Tibial artery (tissue), 4 donors: ENCODE data around the gene CENPB.

Experiments
- DNase-seq, 2 donors: peaks; one replicate each; pipeline ENCODE4 v3.0.0-alpha.2; 2019
- H3K27ac ChIP-seq, 2 donors: fragments of 200-600 bp; sonication (generic) in 1 of 2; 1 replicate in 1 of 2; 2 replicates in 1 of 2; pipeline ENCODE4 v1.5.1; 2018 to 2019; ENCODE audit warnings: mild to moderate bottlenecking in 1 of 2
- H3K27me3 ChIP-seq, 2 donors: fragments of 200-600 bp; sonication (generic) in 1 of 2; one replicate each; pipeline versions ENCODE4 v1.5.1 to v1.6.0; 2016 to 2019
- H3K36me3 ChIP-seq, 3 donors: fragments of 200-600 bp; sonication (generic) in 2 of 3; one replicate each; pipeline ENCODE4 v1.5.1; 2016 to 2019; ENCODE audit warnings: mild to moderate bottlenecking in 2 of 3
- H3K4me1 ChIP-seq, 4 donors: fragments of 200-600 bp; sonication (generic) in 2 of 4; 1 replicate in 3 of 4; 2 replicates in 1 of 4; pipeline ENCODE4 v1.5.1; 2016 to 2019
- H3K4me3 ChIP-seq, 2 donors: fragments of 200-600 bp; sonication (generic) in 1 of 2; 1 replicate in 1 of 2; 2 replicates in 1 of 2; pipeline ENCODE4 v1.5.1; 2018 to 2019; ENCODE audit warnings: mild to moderate bottlenecking in 2 of 2
- H3K9me3 ChIP-seq, 3 donors: fragments of 200-600 bp; sonication (generic) in 1 of 3; one replicate each; pipeline ENCODE4 v1.5.1; 2016 to 2019
- CTCF ChIP-seq, 2 experiments: fragments of 200-600 bp in 1 of 2; fragments of 450-650 bp in 1 of 2; IDR thresholded peaks; one replicate each; pipeline ENCODE4 v1.5.1; 2017 to 2019; ENCODE audit warnings: antibody characterized with exemption in 2 of 2, mild to moderate bottlenecking in 1 of 2, moderate library complexity in 1 of 2
- intact Hi-C: fragments of 100-400 bp; cut with DNase I; formaldehyde crosslinking; loops from one replicate; pipeline ENCODE4 v1.15.0; 2023; ENCODE audit warnings: low total_unique reads

CENPB gene

GRCh38 chr20:3775457-3776108 lies 11.0 kb downstream of the CENPB start:
- no peak for TF ChIP-seq CTCF (IDR thresholded peaks at IDR 0.05)
- no peak for DNase-seq
- no peaks in the 10 kb centered on the region for H3K9me3 ChIP-seq
- H3K36me3 ChIP-seq, result no peaks in the 10 kb centered on the region
- H3K27me3 ChIP-seq, result no peaks in the 10 kb centered on the region
- intact Hi-C loops, result loop anchor here (5.0 kb wide), 1 partner anchor 98 kb away; no protein-coding TSS in a partner anchor
- H3K27ac ChIP-seq, result no peak overlapping the region
- peaks cover 0 to 20% (median 16%) of the 10 kb centered on the region in 4 donors for H3K4me1 ChIP-seq
- no peak overlapping the region for H3K4me3 ChIP-seq

- no peaks in the 10 kb centered on the region for H3K27me3 ChIP-seq
- H3K9me3 ChIP-seq, result no peaks in the 10 kb centered on the region
- H3K36me3 ChIP-seq, result no peaks in the 10 kb centered on the region
- TF ChIP-seq CTCF (IDR thresholded peaks at IDR 0.05), result no peak
- no peak for DNase-seq
- H3K4me1 ChIP-seq, result peaks cover 0 to 21% (median 15%) of the 10 kb centered on the region in 4 donors
- H3K27ac ChIP-seq, result no peak overlapping the region
- H3K4me3 ChIP-seq, result no peak overlapping the region
- intact Hi-C loops, result no loop called here
Measured at GRCh38 chr20:3771552-3772058, 14.9 kb downstream of the CENPB start.

GRCh38 chr20:3768342-3769130 lies 18.0 kb downstream of the CENPB start:
- Histone ChIP-seq H3K4me1 (peaks cover 0 to 22% (median 19%) of the 10 kb centered on the region in 4 donors), H3K27ac (peak overlapping the region; percentile 93 to 96), H3K27me3 (no peaks in the 10 kb centered on the region), H3K36me3 (no peaks in the 10 kb centered on the region), H3K4me3 (peak overlapping the region; percentile 74 to 81), H3K9me3 (no peaks in the 10 kb centered on the region)
- peak; percentile 70 to 87 for DNase-seq
- intact Hi-C loops, result no loop called here
- TF ChIP-seq CTCF (IDR thresholded peaks at IDR 0.05), result peak; percentile 35 to 38

- Histone ChIP-seq H3K4me1 (peaks cover 0 to 22% (median 19%) of the 10 kb centered on the region in 4 donors), H3K36me3 (no peaks in the 10 kb centered on the region), H3K4me3 (peak within 1 kb of the TSS; percentile 74 to 81), H3K27me3 (no peaks in the 10 kb centered on the region), H3K27ac (peak within 1 kb of the TSS; percentile 93 to 96), H3K9me3 (no peaks in the 10 kb centered on the region)
- DNase-seq, result peak; percentile 98 to 100
- TF ChIP-seq CTCF (IDR thresholded peaks at IDR 0.05), result peak in 1 of 2 experiments; percentile 9
- intact Hi-C loops, result loop anchor here (2.0 kb wide), 1 partner anchor 13 kb away; the partner anchor contains the start of gene SPEF1
Measured at GRCh38 chr20:3767427-3768341, 18.9 kb downstream of the CENPB start, which contains the start of gene ADISSP. Gene ADISSP (minus strand): TSS chr20:3767753. CDS start chr20:3760100, 7,653 bp downstream.

- H3K27ac ChIP-seq, result peak overlapping the region; percentile 43 to 96
Measured at GRCh38 chr20:3767110-3767426, 19.5 kb downstream of the CENPB start.

More at GRCh38 chr20:3767110-3767426, 19.5 kb downstream of the CENPB start:
- H3K9me3 ChIP-seq, result no peaks in the 10 kb centered on the region
- intact Hi-C loops, result loop anchor here (2.0 kb wide), 1 partner anchor 14 kb away; the partner anchor contains the start of gene SPEF1
- H3K27me3 ChIP-seq, result no peaks in the 10 kb centered on the region
- no peaks in the 10 kb centered on the region for H3K36me3 ChIP-seq
- DNase-seq, result peak in 1 of 2 donors; percentile 71
- peaks cover 0 to 22% (median 19%) of the 10 kb centered on the region in 4 donors for H3K4me1 ChIP-seq
- H3K4me3 ChIP-seq, result peak overlapping the region; percentile 74 to 81
- TF ChIP-seq CTCF (IDR thresholded peaks at IDR 0.05), result no peak
